ENCODE data around the gene CPN2. TPM values are rescaled to one million over a fixed set of nuclear protein-coding genes. Genes with fewer than 3 reads are reported as not detected.
A peak's percentile ranks its signal among the peaks of the same experiment; 100 is the strongest.

Gene CPN2
- total and polyA plus RNA-seq, 2 of the 13 experiments (the other 11 are each of a cell fraction or from before 2014, with no cell fraction given) = 26.7 to 27.7 TPM

DNA sequence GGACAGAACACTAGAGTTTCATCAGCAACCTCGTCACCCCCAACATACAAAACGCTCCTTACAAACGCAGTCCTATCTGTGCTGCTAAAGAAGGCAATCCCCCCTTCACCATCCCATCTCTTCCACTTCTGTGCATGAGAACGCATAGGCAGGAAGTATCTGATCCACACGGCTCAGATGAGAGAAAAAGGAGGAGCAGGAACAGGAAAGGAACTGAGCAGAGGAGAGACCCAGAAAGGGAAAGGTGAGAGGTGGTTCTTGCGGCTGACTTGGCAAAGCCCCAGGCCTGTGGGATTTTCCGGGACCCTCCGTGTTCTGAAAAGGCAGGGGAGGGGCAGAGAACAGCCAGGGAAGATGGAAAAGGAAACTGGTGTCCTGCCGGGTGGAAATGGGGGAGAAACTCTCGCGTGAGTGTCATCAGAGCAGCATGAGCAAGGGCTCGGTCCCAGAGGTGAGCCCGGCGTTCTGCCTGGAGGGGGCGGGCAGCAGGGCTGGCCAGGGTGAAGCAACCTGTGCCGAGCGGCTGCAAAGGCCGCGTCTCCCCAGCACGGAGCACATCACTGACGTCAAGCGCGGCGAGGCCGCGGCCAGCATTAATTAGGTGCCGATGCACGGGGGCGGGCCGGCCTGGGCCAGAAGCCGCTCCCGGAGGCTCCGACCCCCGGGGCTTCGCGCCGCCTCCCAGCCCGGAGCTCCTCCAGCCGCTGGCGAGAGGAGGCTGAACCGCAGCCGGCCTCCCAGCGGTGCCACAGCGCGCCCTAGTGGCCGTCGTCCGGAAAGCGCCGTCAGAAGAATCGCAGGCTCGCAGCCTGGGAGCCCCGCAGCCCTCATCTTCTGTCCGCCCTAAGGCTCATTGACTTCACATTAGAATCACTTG is 35.8 kb downstream of the CPN2 start (continued):
- TF ChIP-seq RBM22 (optimal IDR thresholded peaks at IDR 0.05; ENCODE audit: low read length) = no peak
- 0 out of 2 replicates have a peak, but pooled peaks have one; percentile 29 for TF ChIP-seq KDM1A (CRISPR knock-in tag; IDR thresholded peaks at IDR 0.05)
- TF ChIP-seq ZNF224 (CRISPR knock-in tag; IDR thresholded peaks at IDR 0.05) = 0 out of 2 replicates have a peak, but pooled peaks have one; percentile 42
- no peak for TF ChIP-seq ZBTB1 (CRISPR knock-in tag; IDR thresholded peaks at IDR 0.05; ENCODE audit: borderline replicate concordance)
- TF ChIP-seq, protein P1, sequence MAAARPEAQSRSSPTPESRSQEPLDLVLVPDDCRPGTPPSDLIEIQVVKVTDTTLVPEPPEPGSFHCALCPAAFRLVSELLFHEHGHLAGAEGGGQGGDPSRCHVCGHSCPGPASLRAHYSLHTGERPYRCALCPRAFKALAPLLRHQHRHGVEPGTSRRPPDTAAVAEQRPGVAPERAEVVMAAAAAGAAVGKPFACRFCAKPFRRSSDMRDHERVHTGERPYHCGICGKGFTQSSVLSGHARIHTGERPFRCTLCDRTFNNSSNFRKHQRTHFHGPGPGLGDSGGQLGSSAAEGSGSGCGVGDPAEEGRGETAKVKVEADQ (CRISPR knock-in tag; IDR thresholded peaks at IDR 0.05; ENCODE audit: borderline replicate concordance) = no peak
- no peak for TF ChIP-seq KDM5A (IDR thresholded peaks at IDR 0.05; ENCODE audit: borderline replicate concordance, low read length)
- no peak for TF ChIP-seq BRCA1 (CRISPR knock-in tag; IDR thresholded peaks at IDR 0.05)
- TF ChIP-seq, protein P2, sequence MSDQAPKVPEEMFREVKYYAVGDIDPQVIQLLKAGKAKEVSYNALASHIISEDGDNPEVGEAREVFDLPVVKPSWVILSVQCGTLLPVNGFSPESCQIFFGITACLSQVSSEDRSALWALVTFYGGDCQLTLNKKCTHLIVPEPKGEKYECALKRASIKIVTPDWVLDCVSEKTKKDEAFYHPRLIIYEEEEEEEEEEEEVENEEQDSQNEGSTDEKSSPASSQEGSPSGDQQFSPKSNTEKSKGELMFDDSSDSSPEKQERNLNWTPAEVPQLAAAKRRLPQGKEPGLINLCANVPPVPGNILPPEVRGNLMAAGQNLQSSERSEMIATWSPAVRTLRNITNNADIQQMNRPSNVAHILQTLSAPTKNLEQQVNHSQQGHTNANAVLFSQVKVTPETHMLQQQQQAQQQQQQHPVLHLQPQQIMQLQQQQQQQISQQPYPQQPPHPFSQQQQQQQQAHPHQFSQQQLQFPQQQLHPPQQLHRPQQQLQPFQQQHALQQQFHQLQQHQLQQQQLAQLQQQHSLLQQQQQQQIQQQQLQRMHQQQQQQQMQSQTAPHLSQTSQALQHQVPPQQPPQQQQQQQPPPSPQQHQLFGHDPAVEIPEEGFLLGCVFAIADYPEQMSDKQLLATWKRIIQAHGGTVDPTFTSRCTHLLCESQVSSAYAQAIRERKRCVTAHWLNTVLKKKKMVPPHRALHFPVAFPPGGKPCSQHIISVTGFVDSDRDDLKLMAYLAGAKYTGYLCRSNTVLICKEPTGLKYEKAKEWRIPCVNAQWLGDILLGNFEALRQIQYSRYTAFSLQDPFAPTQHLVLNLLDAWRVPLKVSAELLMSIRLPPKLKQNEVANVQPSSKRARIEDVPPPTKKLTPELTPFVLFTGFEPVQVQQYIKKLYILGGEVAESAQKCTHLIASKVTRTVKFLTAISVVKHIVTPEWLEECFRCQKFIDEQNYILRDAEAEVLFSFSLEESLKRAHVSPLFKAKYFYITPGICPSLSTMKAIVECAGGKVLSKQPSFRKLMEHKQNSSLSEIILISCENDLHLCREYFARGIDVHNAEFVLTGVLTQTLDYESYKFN (CRISPR knock-in tag; conservative IDR thresholded peaks at IDR 0.05) = no peak
- TF ChIP-seq, protein P3, sequence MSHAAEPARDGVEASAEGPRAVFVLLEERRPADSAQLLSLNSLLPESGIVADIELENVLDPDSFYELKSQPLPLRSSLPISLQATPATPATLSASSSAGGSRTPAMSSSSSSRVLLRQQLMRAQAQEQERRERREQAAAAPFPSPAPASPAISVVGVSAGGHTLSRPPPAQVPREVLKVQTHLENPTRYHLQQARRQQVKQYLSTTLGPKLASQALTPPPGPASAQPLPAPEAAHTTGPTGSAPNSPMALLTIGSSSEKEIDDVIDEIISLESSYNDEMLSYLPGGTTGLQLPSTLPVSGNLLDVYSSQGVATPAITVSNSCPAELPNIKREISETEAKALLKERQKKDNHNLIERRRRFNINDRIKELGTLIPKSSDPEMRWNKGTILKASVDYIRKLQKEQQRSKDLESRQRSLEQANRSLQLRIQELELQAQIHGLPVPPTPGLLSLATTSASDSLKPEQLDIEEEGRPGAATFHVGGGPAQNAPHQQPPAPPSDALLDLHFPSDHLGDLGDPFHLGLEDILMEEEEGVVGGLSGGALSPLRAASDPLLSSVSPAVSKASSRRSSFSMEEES (CRISPR knock-in tag; IDR thresholded peaks at IDR 0.05) = 0 out of 2 replicates have a peak, but pooled peaks have one; percentile 18
- TF ChIP-seq, protein P4, sequence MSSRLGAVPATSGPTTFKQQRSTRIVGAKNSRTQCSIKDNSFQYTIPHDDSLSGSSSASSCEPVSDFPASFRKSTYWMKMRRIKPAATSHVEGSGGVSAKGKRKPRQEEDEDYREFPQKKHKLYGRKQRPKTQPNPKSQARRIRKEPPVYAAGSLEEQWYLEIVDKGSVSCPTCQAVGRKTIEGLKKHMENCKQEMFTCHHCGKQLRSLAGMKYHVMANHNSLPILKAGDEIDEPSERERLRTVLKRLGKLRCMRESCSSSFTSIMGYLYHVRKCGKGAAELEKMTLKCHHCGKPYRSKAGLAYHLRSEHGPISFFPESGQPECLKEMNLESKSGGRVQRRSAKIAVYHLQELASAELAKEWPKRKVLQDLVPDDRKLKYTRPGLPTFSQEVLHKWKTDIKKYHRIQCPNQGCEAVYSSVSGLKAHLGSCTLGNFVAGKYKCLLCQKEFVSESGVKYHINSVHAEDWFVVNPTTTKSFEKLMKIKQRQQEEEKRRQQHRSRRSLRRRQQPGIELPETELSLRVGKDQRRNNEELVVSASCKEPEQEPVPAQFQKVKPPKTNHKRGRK (CRISPR knock-in tag; IDR thresholded peaks at IDR 0.05) = no peak
